ENCODE results near the gene RIC3.

DNA sequence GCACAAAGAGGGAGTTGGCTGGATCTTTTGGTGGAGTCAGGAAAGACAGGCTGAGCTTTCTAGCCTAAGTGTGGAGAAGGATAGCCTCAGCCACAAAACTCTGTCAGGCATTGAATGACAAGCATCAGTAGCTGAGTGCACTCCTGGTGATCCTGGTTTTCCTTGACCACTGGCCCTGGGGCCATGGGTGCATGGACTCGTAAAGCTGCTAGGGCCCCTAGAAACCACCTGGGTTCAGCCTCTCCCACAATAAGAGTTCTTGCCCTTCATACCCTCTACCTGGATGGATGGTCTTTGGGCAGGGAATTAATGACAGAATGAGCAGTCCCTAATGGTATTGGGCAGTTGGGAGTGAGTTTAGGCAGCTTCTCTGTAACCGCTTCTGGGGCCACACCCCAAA, 64.9 kb downstream of the RIC3 start:
- TF ChIP-seq POLR2A (IDR thresholded peaks at IDR 0.05; ENCODE audit: low read depth, low read length) (no peak), POLR2AphosphoS5 (IDR thresholded peaks at IDR 0.05; ENCODE audit: low read depth, low read length) (no peak), SPI1 (IDR thresholded peaks at IDR 0.05; ENCODE audit: low read depth, low read length) (no peak), TAF1 (IDR thresholded peaks at IDR 0.05; ENCODE audit: low read depth, low read length) (no peak)
